Lower leg skin (tissue), 4 donors: Measurements from ENCODE around the gene SLC36A1. TPM values are rescaled to one million over a fixed set of nuclear protein-coding genes. Genes with fewer than 3 reads are reported as not detected.

Source experiments
- DNase-seq, 2 donors: peaks; one replicate each; pipeline ENCODE4 v3.0.0-alpha.2; 2019; ENCODE audit warnings: low spot score in 2 of 2
- H3K4me3 ChIP-seq: fragments of 200-600 bp; sonication (generic); 2 replicates; pipeline ENCODE4 v1.5.1; 2017; ENCODE audit warnings: mild to moderate bottlenecking, low read depth; ENCODE audit not compliant: poor library complexity, severe bottlenecking
- CTCF ChIP-seq, 3 donors: fragments of 450-650 bp; IDR thresholded peaks; one replicate each; pipeline ENCODE4 v1.5.1; 2016; ENCODE audit warnings: antibody characterized with exemption in 3 of 3, mild to moderate bottlenecking in 3 of 3, moderate library complexity in 2 of 3
- POLR2A ChIP-seq, 2 donors: fragments of 450-650 bp; IDR thresholded peaks; one replicate each; pipeline ENCODE4 v1.6.1; 2016 to 2017; ENCODE audit warnings: antibody characterized with exemption in 2 of 2, mild to moderate bottlenecking in 1 of 2, moderate library complexity in 1 of 2
- WGBS, 2 donors: methylation state at CpG; one replicate each; pipeline ENCODE4 v1.1.5; 2018; 5-methylcytosine and 5-hydroxymethylcytosine counted together
- intact Hi-C: fragments of 100-400 bp; cut with DNase I; formaldehyde crosslinking; loops from one replicate; pipeline ENCODE4 v1.15.0; 2023; ENCODE audit warnings: low total_unique reads
- microRNA-seq, 2 donors: library from miRNA; unstranded; fragments of <30 nt; microRNA quantifications; one replicate each; pipeline ENCODE4, GENCODE V29; 2016; ENCODE audit warnings: borderline replicate concordance in 2 of 2, borderline number of aligned reads in 1 of 2
- total RNA-seq, 4 donors: library from RNA; depleted of rRNA; stranded (reverse); fragments of >200 nt; gene quantifications; one replicate each; pipeline ENCODE4 v1.1.0, GENCODE V29; 2016

Gene SLC36A1
- total RNA-seq, 4 donors from 2014 or later, result 4.8 to 7.0 (median 6.5) TPM

- H3K4me3 ChIP-seq, result no peak overlapping the region
- no peak for DNase-seq
- TF ChIP-seq POLR2A (IDR thresholded peaks at IDR 0.05) (no peak), CTCF (IDR thresholded peaks at IDR 0.05) (no peak)
- 78% methylated on average over 2 of the region's 2 CpGs for whole genome bisulfite sequencing, 2 donors
- intact Hi-C loops, result no loop called here
Measured at GRCh38 chr5:151541571-151541970, 94.2 kb downstream of the SLC36A1 start.

Small RNA genes lying within 50 kb of the gene (microRNA-seq; reads per million reads assigned to microRNA genes)
- gene MIR6499, result 4.5 to 8.8 reads per million in 2 donors

Other genes with a start within 250 kb of the SLC36A1 start
- gene CCDC69, start 223.5 kb upstream of the SLC36A1 start, total RNA-seq, result 10 to 100 TPM; 21.4 to 33.3 (median 24.2) TPM
- 100 to 1,000 TPM in 3 of 4 donors, 10 to 100 TPM in 1; 88.8 to 138 (median 123) TPM for gene GM2A, start 194.4 kb upstream of the SLC36A1 start, total RNA-seq
- not detected for gene SLC36A3, start 143.8 kb upstream of the SLC36A1 start, total RNA-seq
- 1 to 10 TPM in 1 of 4 donors, not detected in 3; 1.5 TPM for gene SLC36A2, start 100.0 kb upstream of the SLC36A1 start, total RNA-seq
- 100 to 1,000 TPM in 3 of 4 donors, 10 to 100 TPM in 1; 82.9 to 123 (median 106) TPM for gene FAT2, start 143.7 kb downstream of the SLC36A1 start, total RNA-seq
- 100 to 1,000 TPM; 133 to 494 (median 213) TPM for gene SPARC, start 239.3 kb downstream of the SLC36A1 start, total RNA-seq